ENCODE data around the gene CDC37. TPM values are rescaled to one million over a fixed set of nuclear protein-coding genes. Genes with fewer than 3 reads are reported as not detected.
A peak's percentile ranks its signal among the peaks of the same experiment; 100 is the strongest.

The CDC37 gene
- total RNA-seq, 4 donors from 2014 or later = 133 to 189 (median 163) TPM

- Histone ChIP-seq H3K36me3 (no peaks in the 10 kb centered on the region), H3K4me1 (peaks cover 27 to 38% of the 10 kb centered on the region in 2 donors), H3K4me3 (peak overlapping the region; percentile 65 to 96 (median 67)), H3K9me3 (no peaks in the 10 kb centered on the region), H3K27ac (peak overlapping the region; percentile 93 to 96 (median 94)), H3K27me3 (no peaks in the 10 kb centered on the region)
- intact Hi-C loops (cut with DNase I; ENCODE audit: low total_unique reads) (loop anchor here (2.0 kb wide), 1 partner anchor 47 kb away; no protein-coding TSS in a partner anchor), in situ Hi-C loops (cut with MboI; ENCODE audit: low sequenced_read_pairs in 4 of 4) (no loop called here)
- peak; percentile 34 to 40 for TF ChIP-seq POLR2A (IDR thresholded peaks at IDR 0.05)
- TF ChIP-seq CTCF (IDR thresholded peaks at IDR 0.05 in 4 of 5, conservative IDR thresholded peaks at IDR 0.05 in 1 of 5) = no peak
- peak; percentile 40 to 56 for ATAC-seq
- peak; percentile 64 to 92 for DNase-seq
Observed at GRCh38 chr19:10431943-10432735, 28.8 kb upstream of the CDC37 start.

GRCh38 chr19:10431254-10431942 is 28.1 kb upstream of the CDC37 start:
- peak overlapping the region; percentile 65 to 96 (median 67) for H3K4me3 ChIP-seq
- peaks cover 27 to 38% of the 10 kb centered on the region in 2 donors for H3K4me1 ChIP-seq
- in situ Hi-C loops (cut with MboI; ENCODE audit: low sequenced_read_pairs in 4 of 4) (no loop called here), intact Hi-C loops (cut with DNase I; ENCODE audit: low total_unique reads) (no loop called here)
- peak overlapping the region; percentile 93 to 96 (median 94) for H3K27ac ChIP-seq
- ATAC-seq (no peak), DNase-seq (peak in 1 of 2 donors; percentile 62)
- no peaks in the 10 kb centered on the region for H3K36me3 ChIP-seq
- TF ChIP-seq POLR2A (IDR thresholded peaks at IDR 0.05) (no peak), CTCF (IDR thresholded peaks at IDR 0.05 in 4 of 5, conservative IDR thresholded peaks at IDR 0.05 in 1 of 5) (peak in 1 of 5 experiments; percentile 3)
- no peaks in the 10 kb centered on the region for H3K9me3 ChIP-seq
- H3K27me3 ChIP-seq = no peaks in the 10 kb centered on the region

- intact Hi-C loops (cut with DNase I; ENCODE audit: low total_unique reads) (no loop called here), in situ Hi-C loops (cut with MboI; ENCODE audit: low sequenced_read_pairs in 4 of 4) (no loop called here)
- DNase-seq = no peak
- H3K9me3 ChIP-seq = no peaks in the 10 kb centered on the region
- no peak for ATAC-seq
- no peaks in the 10 kb centered on the region for H3K27me3 ChIP-seq
- peak overlapping the region; percentile 65 to 96 (median 67) for H3K4me3 ChIP-seq
- peak overlapping the region; percentile 93 to 96 (median 94) for H3K27ac ChIP-seq
- peaks cover 27 to 36% of the 10 kb centered on the region in 2 donors for H3K4me1 ChIP-seq
- TF ChIP-seq CTCF (IDR thresholded peaks at IDR 0.05 in 4 of 5, conservative IDR thresholded peaks at IDR 0.05 in 1 of 5) (no peak), POLR2A (IDR thresholded peaks at IDR 0.05) (peak in 1 of 2 donors; percentile 43)
- no peaks in the 10 kb centered on the region for H3K36me3 ChIP-seq
Observed at GRCh38 chr19:10430505-10431253, 27.3 kb upstream of the CDC37 start.

- H3K9me3 ChIP-seq = no peaks in the 10 kb centered on the region
- H3K36me3 ChIP-seq = no peaks in the 10 kb centered on the region
- DNase-seq = no peak
- in situ Hi-C loops (cut with MboI; ENCODE audit: low sequenced_read_pairs in 4 of 4) (no loop called here), intact Hi-C loops (cut with DNase I; ENCODE audit: low total_unique reads) (no loop called here)
- TF ChIP-seq CTCF (IDR thresholded peaks at IDR 0.05 in 4 of 5, conservative IDR thresholded peaks at IDR 0.05 in 1 of 5) = no peak
- TF ChIP-seq POLR2A (IDR thresholded peaks at IDR 0.05) = no peak
- no peak overlapping the region for H3K4me3 ChIP-seq
- H3K4me1 ChIP-seq = peaks cover 24 to 39% of the 10 kb centered on the region in 2 donors
- H3K27ac ChIP-seq = peak overlapping the region in 2 of 4 donors; percentile 5 to 30
- no peak for ATAC-seq
- H3K27me3 ChIP-seq = peaks cover 0 to 1% (median 0%) of the 10 kb centered on the region in 3 donors
Observed at GRCh38 chr19:10428996-10429381, 25.6 kb upstream of the CDC37 start.
